CD4-positive, alpha-beta T cell treated with Interleukin-6 for 4 hours (primary cell): Measurements from ENCODE around the gene STX1A.
"Not testable (repeated sequence)": the region's sequence is repeated elsewhere in the genome, so short reads cannot be mapped to it uniquely, and the experiment has no call there.

Experiments used
- DNase-seq: peaks from one replicate; pipeline ENCODE4 v3.0.0-alpha.2; 2020; ENCODE audit warnings: mixed read lengths

Gene STX1A

DNA sequence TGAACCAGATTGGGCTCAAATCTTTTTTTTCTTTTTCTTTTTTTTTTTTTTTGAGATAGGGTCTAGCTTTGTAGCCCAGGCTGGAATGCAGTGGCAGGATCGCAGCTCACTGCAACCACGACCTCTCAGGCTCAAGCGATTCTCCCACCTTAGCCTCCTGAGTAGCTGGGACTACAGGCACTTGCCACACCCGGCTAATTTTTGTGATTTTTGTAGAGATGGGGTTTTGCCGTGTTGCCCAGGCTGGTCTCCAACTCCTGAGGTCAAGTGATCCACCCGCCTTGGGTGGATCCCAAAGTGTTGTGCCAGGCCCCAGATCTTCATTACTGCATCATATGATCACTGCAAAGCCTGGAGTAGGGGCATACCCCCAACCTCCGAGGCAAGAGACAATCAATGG is 39.0 kb downstream of the STX1A start:
- DNase-seq = no peak

DNA sequence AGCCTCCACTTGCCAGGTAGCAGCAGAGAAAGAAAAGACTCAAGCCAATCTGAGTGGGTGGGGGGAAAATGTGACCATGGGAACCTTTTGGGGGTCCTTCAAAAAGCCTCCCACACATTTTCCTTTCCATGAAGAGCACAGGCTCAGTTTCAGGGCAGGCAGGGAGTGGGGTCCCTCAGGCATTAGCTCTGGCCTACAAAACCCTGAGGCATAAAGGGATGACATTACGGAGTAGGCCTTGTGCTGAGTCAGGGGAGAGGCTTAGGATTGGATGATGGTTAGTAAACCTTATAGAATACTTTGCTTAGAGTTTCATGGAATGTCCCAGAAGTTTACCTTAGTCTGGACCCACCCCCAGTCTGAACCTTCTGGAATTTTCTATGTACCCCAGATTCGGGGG is 39.8 kb downstream of the STX1A start:
- DNase-seq = no peak

DNA sequence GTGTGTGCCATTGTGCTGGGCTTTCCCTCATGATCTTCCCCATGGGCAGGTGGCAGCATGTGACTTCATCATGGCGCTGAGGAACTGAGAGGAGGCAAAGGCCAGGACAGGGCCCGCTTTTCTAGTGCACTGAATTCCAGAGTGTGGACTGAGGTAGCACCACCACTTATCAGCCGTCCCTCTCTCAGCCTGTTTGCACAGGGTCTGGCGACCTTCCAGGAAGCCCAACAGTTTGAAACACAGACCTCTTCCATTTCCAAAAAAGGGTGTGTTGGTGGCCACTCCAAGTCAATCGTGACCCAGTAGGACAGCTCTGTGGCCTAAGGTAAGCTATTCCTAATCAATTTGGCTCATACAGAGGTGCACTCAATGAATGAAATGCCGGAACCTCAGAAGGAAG is 40.6 kb downstream of the STX1A start:
- DNase-seq = no peak

GRCh38 chr7:73676062-73676461 is 43.4 kb downstream of the STX1A start:
- DNase-seq = not testable (repeated sequence)

- no peak for DNase-seq
These were observed 44.9 kb downstream of the STX1A start for GRCh38 chr7:73674468-73675124.

DNA sequence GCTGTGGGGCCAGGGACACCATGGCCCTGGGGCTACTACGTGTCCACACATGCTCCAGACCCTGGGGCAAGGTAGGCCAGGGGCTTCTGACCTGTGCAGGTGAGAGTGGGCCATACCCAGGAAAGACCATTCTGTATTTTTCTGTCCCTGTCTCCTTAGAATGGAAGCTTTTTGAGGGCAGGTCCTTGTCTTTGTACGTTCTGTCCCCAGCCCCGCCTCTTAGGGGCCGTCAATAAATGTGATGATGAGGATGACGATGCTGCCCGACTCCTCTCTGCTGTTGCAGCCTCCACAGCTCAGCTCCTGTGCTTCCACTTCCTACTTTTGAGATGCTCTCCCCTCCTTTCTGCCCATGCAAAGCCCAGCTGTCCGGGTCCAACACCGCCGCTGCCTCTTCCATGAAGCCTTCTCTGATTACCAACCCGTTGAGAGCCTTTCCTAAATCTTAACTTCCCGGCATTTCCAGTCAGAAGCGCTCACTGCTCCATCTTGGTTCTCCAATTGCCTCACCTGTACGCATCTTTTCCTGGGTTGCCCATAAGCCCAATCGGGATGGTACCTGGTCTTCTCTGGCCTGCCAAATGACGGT is 47.5 kb downstream of the STX1A start:
- no peak for DNase-seq

- DNase-seq = no peak
These were observed 48.2 kb downstream of the STX1A start for GRCh38 chr7:73671322-73671661.

DNA sequence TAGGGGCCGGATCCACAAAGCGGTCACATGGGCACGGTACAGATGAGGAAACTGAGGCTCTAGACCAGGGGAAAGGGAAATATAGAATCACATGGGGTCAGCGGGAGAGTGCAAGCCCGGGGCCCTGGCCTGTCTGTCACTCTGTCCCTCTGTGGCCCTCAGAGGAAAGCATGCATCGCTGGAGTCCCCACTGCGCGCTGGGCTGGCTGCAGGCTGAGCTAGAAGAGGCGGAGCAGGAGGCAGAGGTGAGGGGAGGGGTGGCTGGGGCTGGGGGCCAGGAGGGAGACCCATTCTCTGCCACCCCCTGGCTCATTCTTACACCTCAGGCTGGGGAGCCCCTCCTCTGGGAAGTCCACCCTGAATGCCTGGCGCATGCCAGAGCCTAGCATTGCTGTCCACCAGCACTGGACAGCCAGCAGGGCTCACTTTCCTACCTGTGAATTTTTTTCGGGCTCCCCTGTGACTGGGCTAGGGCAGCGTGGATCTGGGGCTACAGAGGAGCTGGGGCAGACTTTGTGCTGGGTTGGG is 49.5 kb downstream of the STX1A start:
- DNase-seq = no peak

- DNase-seq = no peak
These were observed 50.2 kb downstream of the STX1A start for GRCh38 chr7:73669288-73669701.

- DNase-seq = no peak
These were observed 50.6 kb downstream of the STX1A start for GRCh38 chr7:73668886-73669230.

GRCh38 chr7:73668103-73668885 is 51.2 kb downstream of the STX1A start:
- no peak for DNase-seq

DNA sequence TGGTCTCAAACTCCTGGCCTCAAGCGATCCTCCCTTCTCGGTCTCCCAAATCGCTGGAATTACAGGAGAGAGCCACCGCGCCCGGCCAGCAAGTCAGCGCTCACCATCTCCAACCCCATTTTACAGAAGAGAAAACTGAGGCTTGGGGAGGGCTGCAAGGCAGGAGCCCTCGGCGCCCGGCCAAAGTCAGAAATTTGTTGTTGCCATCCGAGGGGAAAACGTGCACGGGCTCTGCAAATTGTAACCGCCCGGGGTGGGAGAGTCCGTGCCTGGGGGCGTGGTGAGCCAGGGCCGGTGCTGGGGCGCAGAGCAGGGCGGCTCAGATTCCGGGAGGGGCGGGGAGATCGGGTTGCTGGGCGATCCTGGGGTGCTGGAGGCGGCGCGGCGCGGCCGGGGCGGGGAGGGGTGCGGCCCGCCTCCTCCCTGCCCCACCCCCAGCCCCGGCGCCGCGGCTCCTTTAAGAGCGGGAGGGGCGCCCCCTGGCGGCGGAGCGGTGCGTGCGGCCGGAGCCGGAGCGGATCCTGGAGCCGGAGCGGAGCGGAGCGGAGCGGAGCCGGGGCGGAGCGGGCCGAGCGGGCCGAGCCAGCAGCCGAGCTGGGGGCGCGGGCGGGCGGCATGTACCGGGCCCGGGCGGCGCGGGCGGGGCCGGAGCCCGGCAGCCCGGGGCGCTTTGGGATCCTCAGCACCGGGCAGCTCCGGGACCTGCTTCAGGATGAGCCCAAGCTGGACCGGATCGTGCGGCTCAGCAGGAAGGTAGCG is 51.9 kb downstream of the STX1A start, which contains the start of gene VPS37D:
VPS37D (plus strand) TSS at position 488 of the 759 bp plus-strand sequence; CDS start at position 616, 128 bp downstream.
- peak; percentile 95 for DNase-seq

DNA sequence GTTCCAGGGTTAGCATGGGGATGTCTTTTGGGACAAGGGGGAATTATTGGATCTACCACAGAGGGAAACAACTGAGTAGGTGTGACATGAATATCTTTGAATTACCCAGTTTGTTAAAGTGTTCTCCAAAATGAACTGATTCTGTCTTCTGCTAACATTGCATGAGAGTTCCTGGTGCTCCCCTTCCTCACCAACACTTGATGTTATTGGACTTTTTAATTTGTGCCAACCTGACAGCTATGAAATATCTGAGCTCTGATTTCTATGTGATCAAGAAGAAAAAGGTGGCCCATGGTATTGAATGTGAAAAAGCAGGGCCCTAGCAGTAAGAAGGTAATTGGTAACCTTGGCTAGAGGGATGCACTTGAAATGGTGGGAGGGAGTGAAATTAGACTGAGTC is 56.4 kb downstream of the STX1A start:
- no peak for DNase-seq

DNA sequence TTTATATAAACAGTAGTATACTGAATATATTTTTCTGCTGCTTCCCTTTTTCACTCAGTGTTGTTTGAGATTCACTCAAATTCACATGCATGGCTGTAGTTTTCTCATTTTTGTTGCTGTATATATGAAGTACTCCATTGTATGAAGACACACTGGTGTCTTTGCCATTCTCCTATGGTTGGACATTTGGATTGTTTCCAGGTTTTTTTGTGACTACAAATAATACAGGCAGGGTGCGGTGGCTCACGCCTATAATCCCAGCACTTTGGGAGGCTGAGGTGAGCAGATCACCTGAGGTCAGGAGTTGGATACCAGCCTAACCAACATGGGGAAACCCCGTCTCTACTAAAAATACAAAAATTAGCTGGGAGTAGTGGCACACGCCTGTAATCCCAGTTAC is 58.9 kb downstream of the STX1A start:
- not testable (repeated sequence) for DNase-seq

DNA sequence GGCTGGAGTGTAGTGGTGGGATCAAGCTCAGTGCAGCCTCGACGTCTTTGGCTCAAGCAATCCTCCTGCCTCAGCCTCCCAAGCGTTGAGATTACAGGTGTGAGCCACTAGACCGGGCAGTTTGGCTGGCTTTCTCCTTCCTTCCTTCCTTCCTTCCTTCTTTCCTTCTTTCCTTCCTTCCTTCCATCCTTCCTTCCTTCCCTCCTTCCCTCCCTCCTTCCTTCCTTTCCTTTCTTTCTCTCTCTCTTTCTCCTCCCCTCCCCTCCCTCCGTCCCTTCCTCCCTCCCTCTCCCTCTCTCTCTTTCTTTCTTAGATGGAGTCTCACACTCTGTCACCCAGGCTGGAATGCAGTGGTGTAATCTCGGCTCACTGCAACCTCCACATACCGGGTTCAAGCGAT is 59.5 kb downstream of the STX1A start:
- DNase-seq = no peak

GRCh38 chr7:73655309-73655708 is 64.2 kb downstream of the STX1A start:
- not testable (repeated sequence) for DNase-seq

DNA sequence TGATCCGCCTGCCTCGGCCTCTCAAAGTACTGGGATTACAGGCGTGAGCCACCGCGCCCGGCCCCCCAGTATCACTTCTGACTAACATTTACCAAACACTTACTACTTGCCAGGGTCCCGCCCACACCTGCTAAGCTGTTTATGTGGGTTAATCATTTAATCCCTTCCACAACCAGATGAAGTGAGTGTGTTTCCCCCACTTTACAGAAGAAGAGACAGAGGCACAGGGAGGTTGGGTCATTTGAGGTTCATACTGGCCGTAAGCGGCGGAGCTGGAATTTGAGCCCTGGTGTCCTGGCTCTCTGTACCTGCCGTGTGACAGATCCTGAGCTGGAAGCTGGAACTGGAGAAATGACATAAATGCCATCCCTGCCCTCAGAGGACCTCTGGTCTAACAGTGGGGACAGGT is 66.9 kb downstream of the STX1A start:
- DNase-seq = no peak

DNA sequence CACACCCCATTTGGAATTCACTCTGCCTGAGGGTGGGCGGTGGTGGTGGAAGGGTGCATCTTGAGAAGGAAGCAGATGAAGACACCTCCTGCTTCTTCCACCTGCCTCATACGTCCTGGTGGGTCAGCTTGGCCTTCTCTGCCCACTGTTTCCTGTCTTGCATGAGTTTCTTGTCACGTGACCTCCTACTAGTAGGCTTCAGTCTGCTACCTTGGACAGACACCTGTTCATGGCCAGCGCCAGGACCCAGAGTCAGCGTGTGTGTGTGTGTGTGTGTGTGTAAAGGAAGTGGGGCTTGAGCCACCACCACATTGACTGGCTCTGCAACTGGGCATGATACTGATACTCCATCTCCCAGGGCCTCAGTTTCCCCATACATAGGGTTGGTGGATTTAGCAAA is 68.9 kb downstream of the STX1A start:
- DNase-seq = no peak

DNA sequence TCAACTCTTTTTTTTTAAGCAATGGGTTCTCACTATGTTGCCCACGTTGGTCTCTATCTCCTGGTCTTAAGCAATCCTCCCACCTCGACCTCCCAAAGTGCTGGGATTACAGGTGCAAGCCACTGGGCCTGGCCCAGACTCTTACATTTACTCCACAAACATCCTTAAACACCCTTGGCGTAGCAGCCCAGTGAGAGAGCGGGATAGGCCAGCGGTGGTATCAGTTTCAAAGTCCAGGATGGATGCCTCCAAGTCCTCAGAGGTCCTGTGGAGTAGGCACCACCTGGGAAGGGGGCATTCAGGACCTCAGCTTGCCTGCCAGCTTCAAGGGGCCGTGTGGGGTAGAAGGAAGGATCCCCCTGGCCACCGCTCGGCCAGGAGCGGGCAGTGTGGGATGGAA is 69.9 kb downstream of the STX1A start:
- no peak for DNase-seq
